Panc1 (cell line): ENCODE data around the gene CLC. TPM values are rescaled to one million over a fixed set of nuclear protein-coding genes. Genes with fewer than 3 reads are reported as not detected.

Experiments
- ATAC-seq: fragments of 200-7000 bp; cut with Tn5 transposase; 2 replicates; pipeline ENCODE4 v1.9.1; 2020; ENCODE audit warnings: mild to moderate bottlenecking, moderate library complexity
- BruUV-seq: library from RNA; stranded (reverse); fragments of 400-500 nt; replicated peaks from 2 replicates; lab custom pipeline; 2021; lab: Mats Ljungman, UMichigan
- CTCF ChIA-PET: fragments of 300-600 bp; sonication (Branson Sonifier 250); formaldehyde crosslinking; loops from one replicate; lab custom pipeline; 2022; ENCODE audit warnings: antibody characterized with exemption; lab: Charles Lee
- POLR2A ChIA-PET: fragments of 300-600 bp; sonication (Branson Sonifier 250); formaldehyde crosslinking; loops from one replicate; lab custom pipeline; 2022; ENCODE audit warnings: antibody characterized with exemption; lab: Charles Lee
- DNase-seq: peaks from one replicate; pipeline ENCODE4 v3.0.0-alpha.2; 2010; ENCODE audit warnings: low read depth, low spot score
- H3K27ac ChIP-seq: 2 replicates; pipeline ENCODE4 v1.5.1; 2011; ENCODE audit warnings: mild to moderate bottlenecking, low read length, inconsistent platforms
- H3K27me3 ChIP-seq: fragments of 200-500 bp; sonication (Bioruptor generic); 2 replicates; pipeline ENCODE4 v1.6.0; 2014; ENCODE audit warnings: low read length, inconsistent platforms; ENCODE audit not compliant: control insufficient read depth, insufficient read depth
- H3K36me3 ChIP-seq: fragments of 200-500 bp; sonication (Bioruptor generic); 2 replicates; pipeline ENCODE4 v1.5.1; 2014; ENCODE audit warnings: inconsistent platforms, mild to moderate bottlenecking, low read length, moderate library complexity; ENCODE audit not compliant: control insufficient read depth, insufficient read depth
- H3K4me1 ChIP-seq: 2 replicates; pipeline ENCODE4 v1.5.1; 2011; ENCODE audit warnings: inconsistent platforms, mild to moderate bottlenecking, low read length, moderate library complexity; ENCODE audit not compliant: control insufficient read depth, insufficient read depth
- H3K4me3 ChIP-seq, 2 experiments: 2 replicates each; pipeline ENCODE4 v1.5.1; 2011 to 2012; ENCODE audit warnings: low read depth in 2 of 2, low read length in 2 of 2, mild to moderate bottlenecking in 2 of 2, inconsistent platforms in 1 of 2, moderate library complexity in 1 of 2
- H3K9me3 ChIP-seq: fragments of 200-500 bp; sonication (Bioruptor generic); 2 replicates; pipeline ENCODE4 v1.5.1; 2014; ENCODE audit warnings: low read depth, mild to moderate bottlenecking, inconsistent platforms, low read length, moderate library complexity; ENCODE audit not compliant: control insufficient read depth, insufficient read depth
- POLR2AphosphoS5 ChIP-seq: IDR thresholded peaks from 2 replicates; pipeline ENCODE4 v1.6.1; 2012; ENCODE audit warnings: mild to moderate bottlenecking, low read depth, low read length, moderate library complexity
- SIN3A ChIP-seq: IDR thresholded peaks from 2 replicates; pipeline ENCODE4 v1.6.1; 2012; ENCODE audit warnings: low read depth, mild to moderate bottlenecking, low read length, moderate library complexity, borderline replicate concordance; ENCODE audit not compliant: insufficient read depth
- TCF7L2 ChIP-seq: IDR thresholded peaks from 2 replicates; pipeline ENCODE4 v1.6.1; 2011; ENCODE audit warnings: mild to moderate bottlenecking, low read depth, low read length, inconsistent platforms
- in situ Hi-C: cut with HindIII; loops from 2 replicates; pipeline ENCODE4 v1.10.0; 2016; ENCODE audit warnings: low sequenced_read_pairs, low pct_unique_long_range_greater_than_20kb
- intact Hi-C: fragments of 100-400 bp; cut with micrococcal nuclease; formaldehyde crosslinking; loops from one replicate; pipeline ENCODE4 v1.10.0; 2022; ENCODE audit not compliant: unreplicated experiment
- total RNA-seq: library from RNA; stranded (reverse); gene quantifications from one replicate; pipeline ENCODE4 v1.2.1, GENCODE V29; 2021; ENCODE audit not compliant: unreplicated experiment
- TF ChIP-seq, protein P1 (sequence below): fragments of 450-650 bp; IDR thresholded peaks from 2 replicates; pipeline ENCODE4 v1.5.1; 2017; ENCODE audit warnings: mild to moderate bottlenecking
- TF ChIP-seq, protein P2 (sequence below), 2 experiments: IDR thresholded peaks; 2 replicates each; pipeline ENCODE4 v1.6.1; 2011 to 2012; ENCODE audit warnings: low read depth in 2 of 2, control low read depth in 1 of 2, low read length in 1 of 2, mild to moderate bottlenecking in 1 of 2, moderate library complexity in 1 of 2; ENCODE audit not compliant: insufficient read depth in 1 of 2

CLC gene
- total RNA-seq, 1 experiment from 2014 or later = not detected

DNA sequence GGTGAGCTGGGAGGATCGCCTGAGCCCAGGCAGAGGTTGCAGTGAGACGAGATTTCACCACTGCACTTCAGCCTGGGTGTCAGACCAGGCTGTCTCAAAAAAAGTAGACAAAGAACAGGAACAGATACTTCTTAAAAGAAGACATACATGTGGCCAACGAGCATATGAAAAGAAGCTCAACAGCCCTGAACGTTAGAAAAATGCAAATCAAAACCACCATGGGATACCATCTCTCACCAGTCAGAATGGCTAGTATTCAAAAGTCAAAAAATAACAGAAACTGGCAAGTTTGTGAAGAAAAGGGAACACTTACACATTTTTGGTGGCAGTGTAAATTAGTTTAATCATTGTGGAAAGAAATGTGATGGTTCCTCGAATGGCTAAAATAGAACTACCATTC lies 36.5 kb downstream of the CLC start:
- Histone ChIP-seq H3K9me3 (no peaks in the 10 kb centered on the region), H3K36me3 (no peaks in the 10 kb centered on the region), H3K4me1 (no peaks in the 10 kb centered on the region), H3K4me3 (no peak overlapping the region), H3K27me3 (peaks cover 79% of the 10 kb centered on the region), H3K27ac (no peak overlapping the region)
- TF ChIP-seq POLR2AphosphoS5 (no peak), TCF7L2 (no peak), SIN3A (no peak)
- TF ChIP-seq, protein P1, sequence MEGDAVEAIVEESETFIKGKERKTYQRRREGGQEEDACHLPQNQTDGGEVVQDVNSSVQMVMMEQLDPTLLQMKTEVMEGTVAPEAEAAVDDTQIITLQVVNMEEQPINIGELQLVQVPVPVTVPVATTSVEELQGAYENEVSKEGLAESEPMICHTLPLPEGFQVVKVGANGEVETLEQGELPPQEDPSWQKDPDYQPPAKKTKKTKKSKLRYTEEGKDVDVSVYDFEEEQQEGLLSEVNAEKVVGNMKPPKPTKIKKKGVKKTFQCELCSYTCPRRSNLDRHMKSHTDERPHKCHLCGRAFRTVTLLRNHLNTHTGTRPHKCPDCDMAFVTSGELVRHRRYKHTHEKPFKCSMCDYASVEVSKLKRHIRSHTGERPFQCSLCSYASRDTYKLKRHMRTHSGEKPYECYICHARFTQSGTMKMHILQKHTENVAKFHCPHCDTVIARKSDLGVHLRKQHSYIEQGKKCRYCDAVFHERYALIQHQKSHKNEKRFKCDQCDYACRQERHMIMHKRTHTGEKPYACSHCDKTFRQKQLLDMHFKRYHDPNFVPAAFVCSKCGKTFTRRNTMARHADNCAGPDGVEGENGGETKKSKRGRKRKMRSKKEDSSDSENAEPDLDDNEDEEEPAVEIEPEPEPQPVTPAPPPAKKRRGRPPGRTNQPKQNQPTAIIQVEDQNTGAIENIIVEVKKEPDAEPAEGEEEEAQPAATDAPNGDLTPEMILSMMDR = no peak
- TF ChIP-seq, protein P2, sequence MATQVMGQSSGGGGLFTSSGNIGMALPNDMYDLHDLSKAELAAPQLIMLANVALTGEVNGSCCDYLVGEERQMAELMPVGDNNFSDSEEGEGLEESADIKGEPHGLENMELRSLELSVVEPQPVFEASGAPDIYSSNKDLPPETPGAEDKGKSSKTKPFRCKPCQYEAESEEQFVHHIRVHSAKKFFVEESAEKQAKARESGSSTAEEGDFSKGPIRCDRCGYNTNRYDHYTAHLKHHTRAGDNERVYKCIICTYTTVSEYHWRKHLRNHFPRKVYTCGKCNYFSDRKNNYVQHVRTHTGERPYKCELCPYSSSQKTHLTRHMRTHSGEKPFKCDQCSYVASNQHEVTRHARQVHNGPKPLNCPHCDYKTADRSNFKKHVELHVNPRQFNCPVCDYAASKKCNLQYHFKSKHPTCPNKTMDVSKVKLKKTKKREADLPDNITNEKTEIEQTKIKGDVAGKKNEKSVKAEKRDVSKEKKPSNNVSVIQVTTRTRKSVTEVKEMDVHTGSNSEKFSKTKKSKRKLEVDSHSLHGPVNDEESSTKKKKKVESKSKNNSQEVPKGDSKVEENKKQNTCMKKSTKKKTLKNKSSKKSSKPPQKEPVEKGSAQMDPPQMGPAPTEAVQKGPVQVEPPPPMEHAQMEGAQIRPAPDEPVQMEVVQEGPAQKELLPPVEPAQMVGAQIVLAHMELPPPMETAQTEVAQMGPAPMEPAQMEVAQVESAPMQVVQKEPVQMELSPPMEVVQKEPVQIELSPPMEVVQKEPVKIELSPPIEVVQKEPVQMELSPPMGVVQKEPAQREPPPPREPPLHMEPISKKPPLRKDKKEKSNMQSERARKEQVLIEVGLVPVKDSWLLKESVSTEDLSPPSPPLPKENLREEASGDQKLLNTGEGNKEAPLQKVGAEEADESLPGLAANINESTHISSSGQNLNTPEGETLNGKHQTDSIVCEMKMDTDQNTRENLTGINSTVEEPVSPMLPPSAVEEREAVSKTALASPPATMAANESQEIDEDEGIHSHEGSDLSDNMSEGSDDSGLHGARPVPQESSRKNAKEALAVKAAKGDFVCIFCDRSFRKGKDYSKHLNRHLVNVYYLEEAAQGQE (IDR thresholded peaks at IDR 0.05; ENCODE audit: insufficient read depth in 1 of 2, low read depth in 2 of 2, low read length in 1 of 2) = no peak
- intact Hi-C loops (no loop called here), in situ Hi-C loops (no loop called here)
- CTCF ChIA-PET = interaction anchor here (0.6 to 1.9 kb wide), 6 partner anchors 29 to 386 kb away, joined by 3 to 10 read pairs (median 4); no protein-coding TSS in a partner anchor
- POLR2A ChIA-PET = interaction anchor here (0.6 to 1.3 kb wide), 5 partner anchors 19 to 349 kb away, joined by 3 to 5 read pairs (median 4); partner anchors contain the start of gene RPS16
- DNase-seq (no peak), ATAC-seq (no peak)
- no TSS peak for BruUV-seq

DNA sequence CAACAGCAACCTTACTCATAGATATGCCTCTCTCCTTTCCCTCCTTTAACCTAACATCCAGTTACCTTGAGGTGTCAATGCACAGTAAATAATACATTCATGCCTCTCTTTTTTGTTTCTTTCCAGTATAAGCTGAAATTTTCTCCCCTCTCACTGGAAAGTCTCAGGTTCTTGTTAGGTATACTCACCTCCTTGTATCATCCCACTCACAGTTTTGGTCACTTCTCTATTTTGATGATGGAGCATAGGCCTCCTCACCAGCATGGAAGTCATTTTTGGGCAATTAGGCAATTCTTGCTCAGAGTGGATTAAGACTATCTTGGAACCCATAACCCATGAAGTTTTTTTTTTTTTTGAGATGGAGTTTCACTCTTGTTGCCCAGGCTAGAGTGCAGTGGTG lies 39.3 kb downstream of the CLC start:
- DNase-seq = no peak
- ChIA-PET CTCF (interaction anchor here (0.6 to 0.7 kb wide), 2 partner anchors 124 to 162 kb away, joined by 3 to 8 read pairs; no protein-coding TSS in a partner anchor), POLR2A (interaction anchor here (0.6 to 0.9 kb wide), 2 partner anchors 96 to 263 kb away, joined by 3 to 12 read pairs; partner anchors contain the start of gene RPS16)
- TF ChIP-seq TCF7L2 (no peak), SIN3A (no peak), POLR2AphosphoS5 (no peak)
- TF ChIP-seq, protein P2 (IDR thresholded peaks at IDR 0.05; ENCODE audit: insufficient read depth in 1 of 2, low read depth in 2 of 2, low read length in 1 of 2) = no peak
- TF ChIP-seq, protein P1 = no peak
- H3K9me3 ChIP-seq = no peaks in the 10 kb centered on the region
- peaks cover 91% of the 10 kb centered on the region for H3K27me3 ChIP-seq
- H3K27ac ChIP-seq = no peak overlapping the region
- intact Hi-C loops (no loop called here), in situ Hi-C loops (no loop called here)
- ATAC-seq = no peak
- BruUV-seq = no TSS peak
- no peak overlapping the region for H3K4me3 ChIP-seq
- H3K36me3 ChIP-seq = no peaks in the 10 kb centered on the region
- H3K4me1 ChIP-seq = no peaks in the 10 kb centered on the region
